Gastrocnemius medialis (tissue), 4 donors: Measurements from ENCODE around the gene CAMP. TPM values are rescaled to one million over a fixed set of nuclear protein-coding genes. Genes with fewer than 3 reads are reported as not detected.

Experiments
- ATAC-seq, 2 donors: fragments of 150-250 bp; one replicate each; pipeline ENCODE4 v1.9.1; 2016
- DNase-seq, 2 donors: peaks; one replicate each; pipeline ENCODE4 v3.0.0-alpha.2; 2019
- H3K27ac ChIP-seq, 4 donors: fragments of 200-600 bp; sonication (generic); 1 replicate in 1 of 4; 2 replicates in 3 of 4; pipeline ENCODE4 v1.5.1; 2016 to 2018; ENCODE audit warnings: mild to moderate bottlenecking in 2 of 4, moderate library complexity in 1 of 4
- H3K27me3 ChIP-seq, 3 donors: fragments of 200-600 bp; sonication (generic) in 2 of 3; 1 replicate in 1 of 3; 2 replicates in 2 of 3; pipeline versions ENCODE4 v1.5.1 to v1.6.0; 2016 to 2019; ENCODE audit warnings: mild to moderate bottlenecking in 1 of 3, moderate library complexity in 1 of 3
- H3K36me3 ChIP-seq, 2 donors: fragments of 200-600 bp; sonication (generic) in 1 of 2; one replicate each; pipeline ENCODE4 v1.5.1; 2017 to 2018
- H3K4me1 ChIP-seq, 2 donors: fragments of 200-600 bp; sonication (generic) in 1 of 2; one replicate each; pipeline ENCODE4 v1.5.1; 2016 to 2017; ENCODE audit warnings: mild to moderate bottlenecking in 2 of 2
- H3K4me3 ChIP-seq, 4 donors: fragments of 200-600 bp; sonication (generic) in 3 of 4; 1 replicate in 1 of 4; 2 replicates in 3 of 4; pipeline ENCODE4 v1.5.1; 2016 to 2019; ENCODE audit warnings: mild to moderate bottlenecking in 2 of 4
- H3K9me3 ChIP-seq, 3 donors: fragments of 200-600 bp; sonication (generic) in 2 of 3; 1 replicate in 1 of 3; 2 replicates in 2 of 3; pipeline ENCODE4 v1.5.1; 2016 to 2019
- CTCF ChIP-seq, 5 experiments: fragments of 450-650 bp in 3 of 5; fragments of 200-600 bp in 2 of 5; sonication (generic) in 2 of 5; IDR thresholded peaks in 4 of 5; conservative IDR thresholded peaks in 1 of 5; 1 replicate in 4 of 5; 2 replicates in 1 of 5; pipeline ENCODE4 v1.5.1; 2016 to 2019; ENCODE audit warnings: antibody characterized with exemption in 5 of 5, mild to moderate bottlenecking in 3 of 5, moderate library complexity in 3 of 5
- POLR2A ChIP-seq, 2 donors: fragments of 450-650 bp; IDR thresholded peaks; one replicate each; pipeline ENCODE4 v1.6.1; 2017; ENCODE audit warnings: antibody characterized with exemption in 2 of 2, mild to moderate bottlenecking in 2 of 2, moderate library complexity in 2 of 2
- in situ Hi-C, 4 donors: fragments of 200-750 bp; cut with MboI; loops; one replicate each; pipeline versions ENCODE4 v1.15.0 to v1.8.0; 2017; ENCODE audit warnings: low sequenced_read_pairs in 4 of 4
- intact Hi-C: fragments of 100-400 bp; cut with DNase I; formaldehyde crosslinking; loops from one replicate; pipeline ENCODE4 v1.15.1; 2023; ENCODE audit warnings: low total_unique reads
- total RNA-seq, 4 donors: library from RNA; depleted of rRNA; stranded (reverse); fragments of >200 nt; gene quantifications; one replicate each; pipeline versions ENCODE4 v1.1.0 to v1.2.3, GENCODE V29; 2016

CAMP gene
- total RNA-seq, 4 donors from 2014 or later: not detected

GRCh38 chr3:48241796-48242455, 18.6 kb downstream of the CAMP start:
- DNase-seq: no peak
- peak overlapping the region; percentile 81 to 96 (median 88) for H3K4me3 ChIP-seq
- in situ Hi-C loops: no loop called here
- peaks cover 10 to 24% of the 10 kb centered on the region in 2 donors for H3K4me1 ChIP-seq
- no peaks in the 10 kb centered on the region for H3K9me3 ChIP-seq
- intact Hi-C loops: loop anchor here (1.0 kb wide), 1 partner anchor 54 kb away; the partner anchor contains the start of gene CDC25A
- H3K27ac ChIP-seq: peak overlapping the region; percentile 75 to 88 (median 84)
- no peaks in the 10 kb centered on the region for H3K36me3 ChIP-seq
- TF ChIP-seq POLR2A (IDR thresholded peaks at IDR 0.05): no peak
- TF ChIP-seq CTCF (IDR thresholded peaks at IDR 0.05 in 4 of 5, conservative IDR thresholded peaks at IDR 0.05 in 1 of 5): no peak
- no peaks in the 10 kb centered on the region for H3K27me3 ChIP-seq
- ATAC-seq: no peak

GRCh38 chr3:48243886-48244285, 20.6 kb downstream of the CAMP start:
- no peaks in the 10 kb centered on the region for H3K9me3 ChIP-seq
- ATAC-seq: no peak
- peaks cover 10 to 24% of the 10 kb centered on the region in 2 donors for H3K4me1 ChIP-seq
- intact Hi-C loops (no loop called here), in situ Hi-C loops (no loop called here)
- H3K27ac ChIP-seq: peak overlapping the region in 2 of 4 donors; percentile 7 to 29
- no peaks in the 10 kb centered on the region for H3K36me3 ChIP-seq
- no peak for TF ChIP-seq POLR2A (IDR thresholded peaks at IDR 0.05)
- no peak for TF ChIP-seq CTCF (IDR thresholded peaks at IDR 0.05 in 4 of 5, conservative IDR thresholded peaks at IDR 0.05 in 1 of 5)
- no peaks in the 10 kb centered on the region for H3K27me3 ChIP-seq
- no peak for DNase-seq
- H3K4me3 ChIP-seq: no peak overlapping the region

- Histone ChIP-seq H3K4me3 (no peak overlapping the region), H3K9me3 (no peaks in the 10 kb centered on the region), H3K36me3 (peaks cover 0 to 2% of the 10 kb centered on the region in 2 donors), H3K27ac (no peak overlapping the region), H3K4me1 (peaks cover 10 to 24% of the 10 kb centered on the region in 2 donors), H3K27me3 (no peaks in the 10 kb centered on the region)
- no peak for TF ChIP-seq POLR2A (IDR thresholded peaks at IDR 0.05)
- no peak for TF ChIP-seq CTCF (IDR thresholded peaks at IDR 0.05 in 4 of 5, conservative IDR thresholded peaks at IDR 0.05 in 1 of 5)
- intact Hi-C loops: no loop called here
- in situ Hi-C loops: no loop called here
- no peak for ATAC-seq
- no peak for DNase-seq
These were observed 21.2 kb downstream of the CAMP start for GRCh38 chr3:48244461-48244860.

- intact Hi-C loops: no loop called here
- Histone ChIP-seq H3K4me1 (peaks cover 10 to 24% of the 10 kb centered on the region in 2 donors), H3K9me3 (no peaks in the 10 kb centered on the region), H3K36me3 (peaks cover 3% of the 10 kb centered on the region in 2 donors), H3K27ac (no peak overlapping the region), H3K27me3 (no peaks in the 10 kb centered on the region), H3K4me3 (no peak overlapping the region)
- DNase-seq (no peak), ATAC-seq (no peak)
- in situ Hi-C loops: no loop called here
- TF ChIP-seq CTCF (IDR thresholded peaks at IDR 0.05 in 4 of 5, conservative IDR thresholded peaks at IDR 0.05 in 1 of 5) (no peak), POLR2A (IDR thresholded peaks at IDR 0.05) (no peak)
These were observed 21.8 kb downstream of the CAMP start for GRCh38 chr3:48245136-48245535.
